GM23338 (cell line): ENCODE measurements around the gene YBX2. TPM values are rescaled to one million over a fixed set of nuclear protein-coding genes. Genes with fewer than 3 reads are reported as not detected.

Source experiments
- EZH2 ChIP-seq: fragments of 200-600 bp; sonication (generic); IDR thresholded peaks from one replicate; pipeline ENCODE4 v1.8.0; 2017; ENCODE audit warnings: antibody characterized with exemption, mild to moderate bottlenecking, low read depth; ENCODE audit not compliant: unreplicated experiment
- EZH2phosphoT487 ChIP-seq: fragments of 200-600 bp; sonication (generic); IDR thresholded peaks from one replicate; pipeline ENCODE4 v1.8.1; 2018; ENCODE audit warnings: antibody characterized with exemption; ENCODE audit not compliant: unreplicated experiment
- ZNF114 ChIP-seq: fragments of 250-450 bp; sonication (Bioruptor Pico); IDR thresholded peaks from 2 replicates; pipeline ENCODE4 v1.5.0; 2020; ENCODE audit warnings: mild to moderate bottlenecking, moderate library complexity
- polyA plus RNA-seq: library from polyadenylated mRNA; unstranded; fragments of >200 nt; fragmentation: Nextera tagmentation; extraction: Ambion mirVana; gene quantifications from 2 replicates; pipeline ENCODE4 v1.2.1, GENCODE V29; 2016
- small RNA-seq: library from RNA; depleted of rRNA; stranded (forward); fragments of <200 nt; gene quantifications from one replicate; pipeline ENCODE3, GENCODE V24; 2014; ENCODE audit warnings: low replicate concordance
- total RNA-seq: library from RNA; depleted of rRNA; stranded (reverse); fragments of >200 nt; shearing (Covaris generic); gene quantifications from 2 replicates; pipeline ENCODE4 v1.2.3, GENCODE V29; 2014; rRNA removed
- TF ChIP-seq, protein P1 (sequence below), 2 experiments: fragments of 200-600 bp in 1 of 2; sonication (generic) in 1 of 2; conservative IDR thresholded peaks; 2 replicates each; pipeline versions ENCODE4 v1.5.1 to v1.6.1; 2016 to 2017; ENCODE audit warnings: antibody characterized with exemption in 2 of 2, low read depth in 2 of 2, mild to moderate bottlenecking in 2 of 2, moderate library complexity in 1 of 2

The YBX2 gene
- total and polyA plus RNA-seq, 2 experiments from 2014 or later, result 22.5 to 36.5 TPM

DNA sequence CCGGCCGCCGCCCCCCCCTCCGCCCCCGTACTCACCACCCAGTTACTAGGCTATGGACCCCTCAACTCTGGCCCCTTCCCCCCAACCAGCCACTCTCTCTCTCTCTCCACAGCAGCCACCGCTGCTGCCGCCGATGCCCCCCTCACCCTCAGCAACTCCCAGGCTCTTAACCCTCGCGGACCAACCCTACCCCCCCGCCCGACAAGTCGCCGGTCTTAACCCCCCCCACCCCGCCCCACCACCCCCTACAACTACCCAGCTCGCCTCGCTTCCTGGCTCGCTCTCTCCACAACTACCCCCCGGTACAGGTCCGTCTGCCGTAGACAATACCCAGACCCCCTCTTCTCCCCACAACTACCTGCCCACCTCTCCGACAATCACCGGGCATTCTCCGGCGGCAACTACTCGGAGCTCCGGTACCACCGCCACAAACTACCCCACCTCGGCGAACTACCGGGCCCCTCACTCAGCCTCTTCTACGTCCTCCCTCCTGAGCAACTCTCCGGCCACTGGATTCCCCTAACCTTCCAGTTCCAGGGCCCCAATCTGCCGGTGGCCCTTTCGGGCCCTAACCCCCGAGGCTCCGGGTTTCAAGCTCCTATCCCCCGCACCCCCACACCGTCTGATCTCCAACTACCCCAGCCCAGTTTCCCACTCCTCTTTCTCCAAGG, 55.9 kb downstream of the YBX2 start (continued):
- TF ChIP-seq, protein P1, sequence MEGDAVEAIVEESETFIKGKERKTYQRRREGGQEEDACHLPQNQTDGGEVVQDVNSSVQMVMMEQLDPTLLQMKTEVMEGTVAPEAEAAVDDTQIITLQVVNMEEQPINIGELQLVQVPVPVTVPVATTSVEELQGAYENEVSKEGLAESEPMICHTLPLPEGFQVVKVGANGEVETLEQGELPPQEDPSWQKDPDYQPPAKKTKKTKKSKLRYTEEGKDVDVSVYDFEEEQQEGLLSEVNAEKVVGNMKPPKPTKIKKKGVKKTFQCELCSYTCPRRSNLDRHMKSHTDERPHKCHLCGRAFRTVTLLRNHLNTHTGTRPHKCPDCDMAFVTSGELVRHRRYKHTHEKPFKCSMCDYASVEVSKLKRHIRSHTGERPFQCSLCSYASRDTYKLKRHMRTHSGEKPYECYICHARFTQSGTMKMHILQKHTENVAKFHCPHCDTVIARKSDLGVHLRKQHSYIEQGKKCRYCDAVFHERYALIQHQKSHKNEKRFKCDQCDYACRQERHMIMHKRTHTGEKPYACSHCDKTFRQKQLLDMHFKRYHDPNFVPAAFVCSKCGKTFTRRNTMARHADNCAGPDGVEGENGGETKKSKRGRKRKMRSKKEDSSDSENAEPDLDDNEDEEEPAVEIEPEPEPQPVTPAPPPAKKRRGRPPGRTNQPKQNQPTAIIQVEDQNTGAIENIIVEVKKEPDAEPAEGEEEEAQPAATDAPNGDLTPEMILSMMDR (conservative IDR thresholded peaks at IDR 0.05; ENCODE audit: low read depth in 2 of 2), result no peak
- no peak for TF ChIP-seq EZH2
- no peak for TF ChIP-seq EZH2phosphoT487
- TF ChIP-seq ZNF114, result no peak

Small RNA genes within 50 kb of the gene (small RNA-seq; reads per million reads assigned to genes)
- gene AC026954.2 (not detected), gene RF00019 (not detected)

Other genes starting within 250 kb of the YBX2 start
Only the 30 nearest of the 31 such genes appear.
- gene ASGR2, start 179.8 kb downstream of the YBX2 start, total RNA-seq, result 0.97 TPM in 1 of 2 replicates, not detected in the other
- not detected in 2 replicates for gene ASGR2, start 179.8 kb downstream of the YBX2 start, polyA plus RNA-seq
- gene ASGR1, start 115.3 kb downstream of the YBX2 start, total RNA-seq, result 5.3 and 9.0 TPM in 2 replicates
- gene ASGR1, start 115.3 kb downstream of the YBX2 start, polyA plus RNA-seq, result 5.9 and 8.3 TPM in 2 replicates
- gene DLG4, start 74.8 kb downstream of the YBX2 start, total RNA-seq, result 28.7 and 31.0 TPM in 2 replicates
- 7.7 and 11.1 TPM in 2 replicates for gene DLG4, start 74.8 kb downstream of the YBX2 start, polyA plus RNA-seq
- 108 and 152 TPM in 2 replicates for gene ACADVL, start 74.7 kb downstream of the YBX2 start, total RNA-seq
- 139 and 156 TPM in 2 replicates for gene ACADVL, start 74.7 kb downstream of the YBX2 start, polyA plus RNA-seq
- gene DVL2, start 60.1 kb downstream of the YBX2 start, total RNA-seq, result 53.9 and 80.6 TPM in 2 replicates
- gene DVL2, start 60.1 kb downstream of the YBX2 start, polyA plus RNA-seq, result 17.6 and 19.7 TPM in 2 replicates
- gene PHF23, start 55.2 kb downstream of the YBX2 start, total RNA-seq, result 33.2 and 51.0 TPM in 2 replicates
- 35.4 and 36.6 TPM in 2 replicates for gene PHF23, start 55.2 kb downstream of the YBX2 start, polyA plus RNA-seq
- 88.8 and 128 TPM in 2 replicates for gene GABARAP, start 52.2 kb downstream of the YBX2 start, total RNA-seq
- gene GABARAP, start 52.2 kb downstream of the YBX2 start, polyA plus RNA-seq, result 497 and 520 TPM in 2 replicates
- gene CTDNEP1, start 42.9 kb downstream of the YBX2 start, total RNA-seq, result 93.4 and 109 TPM in 2 replicates
- gene CTDNEP1, start 42.9 kb downstream of the YBX2 start, polyA plus RNA-seq, result 48.1 and 55.2 TPM in 2 replicates
- gene ELP5, start 42.4 kb downstream of the YBX2 start, total RNA-seq, result 23.2 and 41.4 TPM in 2 replicates
- 38.3 and 40.9 TPM in 2 replicates for gene ELP5, start 42.4 kb downstream of the YBX2 start, polyA plus RNA-seq
- gene CLDN7, start 32.2 kb downstream of the YBX2 start, total RNA-seq, result 111 and 117 TPM in 2 replicates
- 46.1 and 50.7 TPM in 2 replicates for gene CLDN7, start 32.2 kb downstream of the YBX2 start, polyA plus RNA-seq
- 10.2 and 13.6 TPM in 2 replicates for gene SLC2A4, start 12.9 kb downstream of the YBX2 start, total RNA-seq
- 6.3 and 6.9 TPM in 2 replicates for gene SLC2A4, start 12.9 kb downstream of the YBX2 start, polyA plus RNA-seq
- gene EIF5A, start 13.0 kb upstream of the YBX2 start, total RNA-seq, result 791 and 833 TPM in 2 replicates
- gene EIF5A, start 13.0 kb upstream of the YBX2 start, polyA plus RNA-seq, result 1,562 and 1,621 TPM in 2 replicates
- 64.8 and 83.4 TPM in 2 replicates for gene GPS2, start 20.7 kb upstream of the YBX2 start, total RNA-seq
- 117 and 122 TPM in 2 replicates for gene GPS2, start 20.7 kb upstream of the YBX2 start, polyA plus RNA-seq
- 36.8 and 42.3 TPM in 2 replicates for gene NEURL4, start 34.7 kb upstream of the YBX2 start, total RNA-seq
- 6.3 and 6.7 TPM in 2 replicates for gene NEURL4, start 34.7 kb upstream of the YBX2 start, polyA plus RNA-seq
- gene ACAP1, start 41.9 kb upstream of the YBX2 start, total RNA-seq, result 30.7 and 35.8 TPM in 2 replicates
- 40.1 and 43.9 TPM in 2 replicates for gene ACAP1, start 41.9 kb upstream of the YBX2 start, polyA plus RNA-seq
- 7.7 and 8.8 TPM in 2 replicates for gene KCTD11, start 57.5 kb upstream of the YBX2 start, total RNA-seq
- gene KCTD11, start 57.5 kb upstream of the YBX2 start, polyA plus RNA-seq, result 2.2 and 2.3 TPM in 2 replicates
- not detected in 2 replicates for gene TMEM95, start 60.5 kb upstream of the YBX2 start, total RNA-seq
- gene TMEM95, start 60.5 kb upstream of the YBX2 start, polyA plus RNA-seq, result not detected in 2 replicates
- 8.9 and 15.0 TPM in 2 replicates for gene TNK1, start 86.5 kb upstream of the YBX2 start, total RNA-seq
- 6.1 TPM in 2 replicates for gene TNK1, start 86.5 kb upstream of the YBX2 start, polyA plus RNA-seq
- gene PLSCR3, start 99.9 kb upstream of the YBX2 start, total RNA-seq, result 34.3 and 41.7 TPM in 2 replicates
- gene PLSCR3, start 99.9 kb upstream of the YBX2 start, polyA plus RNA-seq, result 29.5 and 30.0 TPM in 2 replicates
- 127 and 138 TPM in 2 replicates for gene TMEM256, start 109.5 kb upstream of the YBX2 start, total RNA-seq
- gene TMEM256, start 109.5 kb upstream of the YBX2 start, polyA plus RNA-seq, result 197 and 227 TPM in 2 replicates
- gene NLGN2, start 113.2 kb upstream of the YBX2 start, total RNA-seq, result 26.8 and 38.7 TPM in 2 replicates
- gene NLGN2, start 113.2 kb upstream of the YBX2 start, polyA plus RNA-seq, result 14.4 TPM in 2 replicates
- not detected in 2 replicates for gene SPEM1, start 125.7 kb upstream of the YBX2 start, total RNA-seq
- gene SPEM1, start 125.7 kb upstream of the YBX2 start, polyA plus RNA-seq, result not detected in 2 replicates
- gene SPEM2, start 131.0 kb upstream of the YBX2 start, total RNA-seq, result not detected in 2 replicates
- not detected in 2 replicates for gene SPEM2, start 131.0 kb upstream of the YBX2 start, polyA plus RNA-seq
- not detected in 2 replicates for gene SPEM3, start 134.2 kb upstream of the YBX2 start, total RNA-seq
- not detected in 2 replicates for gene SPEM3, start 134.2 kb upstream of the YBX2 start, polyA plus RNA-seq
- gene TMEM102, start 140.8 kb upstream of the YBX2 start, total RNA-seq, result 15.1 and 23.2 TPM in 2 replicates
- gene TMEM102, start 140.8 kb upstream of the YBX2 start, polyA plus RNA-seq, result 6.1 and 6.4 TPM in 2 replicates
- 16.6 TPM in 2 replicates for gene FGF11, start 144.9 kb upstream of the YBX2 start, total RNA-seq
- gene FGF11, start 144.9 kb upstream of the YBX2 start, polyA plus RNA-seq, result 11.1 and 13.3 TPM in 2 replicates
- gene CHRNB1, start 150.4 kb upstream of the YBX2 start, total RNA-seq, result 11.2 and 12.0 TPM in 2 replicates
- gene CHRNB1, start 150.4 kb upstream of the YBX2 start, polyA plus RNA-seq, result 10.0 and 11.1 TPM in 2 replicates
- 6.9 and 11.2 TPM in 2 replicates for gene ZBTB4, start 185.0 kb upstream of the YBX2 start, total RNA-seq
- gene ZBTB4, start 185.0 kb upstream of the YBX2 start, polyA plus RNA-seq, result 3.6 and 4.2 TPM in 2 replicates
- not detected in 2 replicates for gene SLC35G6, start 186.8 kb upstream of the YBX2 start, total RNA-seq
- gene SLC35G6, start 186.8 kb upstream of the YBX2 start, polyA plus RNA-seq, result 0.16 TPM in 1 of 2 replicates, not detected in the other
- gene POLR2A, start 189.7 kb upstream of the YBX2 start, total RNA-seq, result 136 and 151 TPM in 2 replicates
- 56.8 and 58.1 TPM in 2 replicates for gene POLR2A, start 189.7 kb upstream of the YBX2 start, polyA plus RNA-seq